ENCODE results near the gene RAB6C.
"Not testable (repeated sequence)": the region's sequence is repeated elsewhere in the genome, so short reads cannot be mapped to it uniquely, and the experiment has no call there.

Gene RAB6C

DNA sequence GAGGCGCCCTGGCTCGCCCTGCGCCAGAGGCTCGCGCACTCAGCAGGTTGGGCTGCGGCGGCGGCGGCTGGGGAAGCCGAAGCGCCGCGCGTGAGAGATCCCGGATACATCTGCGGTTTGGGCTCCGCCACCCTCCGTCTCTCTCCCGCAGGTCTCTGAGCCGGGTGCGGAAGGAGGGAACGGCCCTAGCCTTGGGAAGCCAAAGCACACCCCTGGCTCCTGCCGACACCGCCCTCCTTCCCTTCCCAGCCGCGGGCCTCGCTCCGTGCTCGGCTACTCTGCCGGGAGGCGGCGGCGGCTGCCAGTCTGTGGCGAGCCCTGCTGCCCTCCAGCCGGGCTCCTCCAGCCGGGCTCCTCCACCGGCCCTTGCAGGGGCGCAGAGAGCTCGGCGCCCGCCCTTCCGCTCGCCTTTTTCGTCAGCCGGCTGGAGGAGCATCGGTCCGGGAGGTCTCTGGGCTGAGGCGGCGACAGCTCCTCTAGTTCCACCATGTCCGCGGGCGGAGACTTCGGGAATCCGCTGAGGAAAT, at the start of gene RAB6C:
Gene RAB6C (plus strand): TSS at position 38 of the 527 bp plus-strand sequence. CDS start 450 bp downstream, at position 488.
- not testable (repeated sequence) for DNase-seq

DNA sequence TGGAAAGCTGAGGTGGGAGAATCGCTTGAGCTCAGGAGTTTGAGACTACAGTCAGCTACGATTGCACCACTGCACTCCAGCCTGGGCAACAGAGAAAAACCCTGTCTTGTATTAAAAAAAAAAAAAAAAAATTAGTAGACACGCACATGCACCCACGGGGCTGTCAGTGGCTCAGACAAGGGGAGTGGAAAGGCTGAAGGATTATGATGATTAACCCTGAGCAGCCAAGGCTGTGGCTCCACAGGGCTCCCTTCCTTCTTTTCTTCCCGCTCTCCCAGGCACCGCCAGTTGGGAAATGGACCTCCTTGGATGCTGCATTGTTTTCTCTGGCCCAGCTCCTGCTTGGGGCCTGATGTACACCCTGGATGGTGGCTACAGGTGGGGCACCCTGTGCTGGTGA, 49.0 kb upstream of the RAB6C start:
- DNase-seq, result no peak

DNA sequence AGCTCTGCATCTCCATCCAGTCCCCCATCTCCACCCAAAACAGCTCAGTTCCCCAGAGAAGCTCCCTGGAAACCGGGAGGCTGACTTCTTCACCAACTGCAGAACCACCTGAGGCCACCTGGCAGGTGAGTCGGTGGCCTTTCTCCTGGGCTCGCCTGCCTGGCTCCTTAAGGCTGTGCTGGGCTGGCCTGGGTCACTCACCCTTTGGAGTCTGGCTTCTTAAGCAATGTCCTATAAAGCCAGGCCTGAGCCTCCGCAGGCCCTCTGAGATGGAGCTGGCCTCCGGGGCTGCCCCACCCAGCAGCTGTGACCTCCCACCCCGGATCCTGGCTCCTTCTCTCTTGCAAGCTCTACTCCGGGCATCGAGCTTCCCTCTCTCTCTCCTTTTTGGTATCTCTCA, 46.1 kb upstream of the RAB6C start:
- not testable (repeated sequence) for DNase-seq

DNA sequence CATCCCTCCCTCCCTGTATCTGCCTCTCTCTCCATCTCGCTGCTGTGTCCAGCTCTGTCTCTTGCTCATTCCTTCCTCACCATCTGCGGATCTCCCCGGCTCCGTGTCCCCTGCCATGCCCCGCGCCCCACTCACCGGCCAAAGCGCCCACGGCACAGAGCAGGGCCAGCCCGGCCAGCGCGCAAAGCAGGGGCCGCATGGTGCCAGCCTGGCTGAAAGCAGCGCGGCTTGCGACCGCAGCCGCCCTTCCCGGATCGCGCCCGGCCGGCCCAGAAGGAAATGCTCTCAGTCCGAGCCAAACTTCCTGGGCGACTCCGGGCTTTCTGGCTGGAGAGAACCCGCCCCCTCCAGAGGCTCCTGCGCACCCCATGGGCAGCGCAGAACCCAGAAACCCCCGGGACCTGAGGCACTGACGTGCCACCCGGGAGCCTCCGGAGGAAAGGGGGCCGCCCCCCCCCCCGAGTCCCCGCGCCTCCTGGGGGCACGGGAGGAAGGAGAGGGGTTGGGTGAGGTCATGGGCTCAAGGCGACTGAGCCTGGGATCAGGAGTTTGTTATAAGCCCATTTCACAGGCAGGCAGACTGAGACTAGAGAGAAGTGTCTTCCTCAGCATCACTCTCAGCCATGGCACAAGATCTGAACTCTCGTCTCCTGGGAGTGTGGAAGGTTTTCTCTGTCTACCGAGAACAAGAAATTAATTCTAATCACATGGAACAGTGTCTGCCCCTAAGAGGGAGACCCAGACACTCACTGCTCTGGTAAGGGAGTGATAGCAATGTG, 45.2 kb upstream of the RAB6C start:
- no peak for DNase-seq

DNA sequence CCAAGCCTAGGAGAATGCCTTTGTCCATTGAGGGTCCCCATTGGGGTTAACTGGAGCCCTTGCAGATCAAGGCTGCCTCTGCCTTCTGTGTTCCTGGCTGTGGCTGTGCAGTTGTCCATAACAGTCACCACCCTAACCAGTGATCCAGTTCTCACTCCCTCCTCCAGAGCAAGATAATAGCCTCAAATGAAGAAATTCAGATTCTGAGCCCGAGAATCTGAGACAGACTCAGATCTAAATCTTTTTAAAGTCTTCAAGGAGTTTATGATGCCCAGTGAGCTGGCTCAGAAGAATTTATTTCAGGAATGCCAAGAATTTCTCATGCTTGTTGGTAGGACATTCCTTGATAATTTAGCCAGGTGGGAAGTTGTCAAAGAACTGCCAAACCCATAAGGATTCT, 44.3 kb upstream of the RAB6C start:
- DNase-seq, result no peak

DNA sequence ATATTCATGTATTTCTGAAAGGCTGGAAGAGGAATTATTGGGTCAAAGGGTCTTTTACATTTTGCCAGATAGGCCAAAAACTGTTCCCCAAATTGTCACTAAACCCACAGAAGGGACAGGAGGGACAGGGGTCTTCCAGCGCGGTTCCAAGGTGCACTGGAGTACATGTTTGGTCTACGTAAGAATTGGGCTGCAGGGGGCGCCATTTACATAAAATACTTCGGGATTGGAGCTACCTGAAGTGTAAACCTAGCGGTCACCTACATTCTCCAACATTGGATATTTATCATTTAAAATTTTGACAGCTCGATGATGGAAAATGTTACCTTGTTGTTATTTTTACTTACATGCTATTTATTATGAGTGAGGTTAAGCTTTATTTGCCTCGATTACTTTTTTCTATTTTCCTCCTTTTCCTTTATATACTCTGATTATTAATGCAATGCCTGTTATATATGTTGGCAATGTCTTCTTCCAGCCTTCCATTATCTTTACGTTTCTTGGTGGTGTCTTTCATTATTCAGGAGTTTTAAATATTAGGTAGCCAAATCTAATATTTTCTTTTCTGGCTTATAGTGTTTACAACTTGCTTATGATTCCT, 43.0 kb upstream of the RAB6C start:
- no peak for DNase-seq

DNA sequence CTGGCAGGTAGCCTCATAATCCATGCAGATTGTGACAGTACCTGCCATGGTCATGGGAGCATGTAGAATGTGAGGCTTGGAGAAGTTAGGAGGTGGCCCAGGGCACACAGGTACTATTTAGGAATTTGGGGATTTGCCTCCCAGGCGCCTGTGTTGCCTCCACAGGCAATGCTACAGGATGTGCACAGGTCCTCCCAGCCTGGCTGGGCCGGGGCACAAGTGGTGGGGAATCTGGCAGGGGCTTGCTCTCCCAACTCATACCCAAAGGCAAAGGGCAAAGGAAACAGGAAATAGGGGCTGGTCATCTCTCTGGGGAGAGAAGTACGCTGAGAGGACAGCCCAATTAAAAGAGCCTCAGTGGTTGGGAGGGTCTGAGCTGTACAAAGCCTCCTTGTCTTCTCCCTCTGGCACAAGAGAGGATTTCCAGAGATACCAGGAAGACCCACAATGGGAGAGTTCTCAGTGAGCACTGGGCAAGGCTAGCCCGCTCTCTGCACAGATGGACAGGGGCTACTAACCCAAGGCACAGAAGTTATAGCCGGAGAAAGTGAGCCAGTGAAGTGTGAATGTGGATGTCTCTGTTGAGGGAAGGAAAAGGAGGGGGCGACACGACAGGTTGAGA, 40.5 kb upstream of the RAB6C start:
- DNase-seq, result not testable (repeated sequence)

DNA sequence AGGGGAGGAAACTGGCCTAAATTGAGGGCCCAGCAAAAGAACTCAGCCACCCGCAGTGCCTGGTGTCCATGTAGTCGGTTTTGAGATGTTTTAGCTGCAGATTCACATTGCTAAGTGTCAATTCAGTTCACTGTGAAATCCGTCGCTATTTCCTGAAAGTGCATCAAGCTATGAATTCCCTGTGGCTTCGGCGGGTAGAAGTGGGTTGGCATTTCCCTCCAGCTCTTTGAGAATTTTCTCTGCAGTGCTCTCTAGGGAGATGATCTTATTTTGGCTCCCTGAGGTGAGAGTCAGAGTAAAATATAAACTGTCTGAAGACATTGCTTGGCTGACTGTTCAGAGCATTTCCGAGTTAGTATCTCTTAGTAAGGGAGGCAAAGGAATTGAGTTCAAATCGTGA, 36.0 kb upstream of the RAB6C start:
- DNase-seq, result not testable (repeated sequence)

DNA sequence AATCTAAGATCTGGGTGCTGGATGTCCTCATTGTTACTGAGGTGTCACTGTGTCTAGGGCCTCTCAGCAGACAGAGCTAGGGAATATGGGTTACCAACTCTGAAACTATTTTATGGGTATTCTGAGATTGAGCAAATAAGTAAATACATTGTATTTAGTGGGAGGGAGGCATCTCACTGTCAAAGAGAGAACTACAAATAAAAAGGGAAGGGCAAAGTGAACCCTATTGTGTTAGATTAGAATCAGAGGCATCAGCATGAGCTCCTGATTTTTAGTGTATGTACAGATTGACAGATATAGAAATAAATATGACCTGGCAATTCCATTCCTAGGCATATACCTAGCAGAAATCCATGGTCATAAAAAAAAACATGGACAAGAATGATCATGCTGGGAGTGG, 33.9 kb upstream of the RAB6C start:
- no peak for DNase-seq

DNA sequence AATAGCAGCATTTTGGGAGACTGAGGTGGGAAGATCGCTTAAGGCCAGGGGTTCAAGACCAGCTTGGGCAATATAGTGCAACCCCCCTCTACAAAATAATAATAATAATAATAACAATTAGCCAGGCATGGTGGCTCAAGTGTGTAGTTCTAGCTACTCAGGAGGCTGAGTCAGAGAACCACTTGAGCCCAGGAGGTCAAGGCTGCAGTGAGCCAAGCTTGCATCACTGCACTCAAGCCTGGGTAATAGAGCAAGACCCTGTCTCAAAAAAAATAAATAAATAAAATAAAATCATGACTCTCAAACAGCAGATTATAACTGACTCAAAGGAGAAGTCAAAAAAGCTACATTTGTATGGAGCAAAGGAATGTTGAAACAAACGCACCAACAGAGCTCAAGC, 31.8 kb upstream of the RAB6C start:
- DNase-seq, result not testable (repeated sequence)

DNA sequence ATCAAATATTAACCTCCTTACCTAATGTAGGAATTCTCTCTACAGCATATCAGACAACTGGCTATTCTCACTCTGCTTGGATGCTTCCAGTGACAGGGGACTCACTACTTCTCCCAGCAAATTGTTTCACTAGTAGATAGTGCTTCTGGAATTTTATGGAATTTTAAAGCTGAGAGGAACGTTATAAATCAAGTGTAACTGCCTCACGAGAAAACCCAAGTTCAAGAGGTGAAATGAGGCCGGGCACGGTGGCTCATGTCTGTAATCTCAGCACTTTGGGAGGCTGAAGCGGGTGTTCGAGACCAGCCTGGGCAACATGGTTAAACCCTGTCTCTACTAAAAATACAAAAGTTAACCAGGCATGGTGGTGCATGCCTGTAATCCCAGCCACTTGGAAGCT, 23.3 kb upstream of the RAB6C start:
- not testable (repeated sequence) for DNase-seq

DNA sequence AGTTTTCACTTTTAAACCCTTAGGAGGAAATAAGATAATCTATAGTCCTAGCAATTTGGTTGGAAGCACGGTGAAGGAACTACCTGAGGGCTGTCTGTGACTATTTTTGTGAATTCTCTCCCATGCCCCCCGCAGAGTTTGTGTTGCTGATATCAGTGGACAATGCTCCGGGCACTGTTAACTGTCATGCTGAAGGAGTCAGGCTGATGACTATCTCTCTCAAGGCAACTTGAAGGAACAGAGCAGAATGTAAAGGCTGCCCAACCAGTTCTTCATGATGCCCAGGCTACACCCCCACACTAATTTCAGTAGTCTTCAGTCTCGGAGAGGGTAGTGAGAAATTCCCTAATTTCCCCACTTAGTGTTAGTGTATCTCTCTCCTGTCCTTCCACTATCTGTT, 21.6 kb upstream of the RAB6C start:
- no peak for DNase-seq

DNA sequence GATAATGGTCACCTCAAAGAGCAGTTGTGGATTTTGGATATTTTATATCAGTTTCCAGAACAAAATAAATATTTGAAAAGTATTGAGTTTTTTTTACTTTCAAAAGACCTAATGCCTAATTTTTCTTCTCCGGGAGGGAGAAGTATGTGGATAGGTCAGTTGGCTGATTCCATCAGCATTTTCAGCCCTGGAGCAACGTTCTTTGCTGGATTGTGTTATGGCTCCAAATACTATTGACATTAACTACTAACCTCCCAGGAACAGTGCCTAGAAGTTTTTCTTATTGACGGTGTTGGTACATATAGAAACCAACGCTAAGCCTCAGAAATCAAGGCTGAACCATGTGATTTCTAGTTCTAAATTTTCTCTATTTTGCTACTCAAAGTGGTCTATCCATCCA, 20.7 kb upstream of the RAB6C start:
- DNase-seq, result not testable (repeated sequence)

DNA sequence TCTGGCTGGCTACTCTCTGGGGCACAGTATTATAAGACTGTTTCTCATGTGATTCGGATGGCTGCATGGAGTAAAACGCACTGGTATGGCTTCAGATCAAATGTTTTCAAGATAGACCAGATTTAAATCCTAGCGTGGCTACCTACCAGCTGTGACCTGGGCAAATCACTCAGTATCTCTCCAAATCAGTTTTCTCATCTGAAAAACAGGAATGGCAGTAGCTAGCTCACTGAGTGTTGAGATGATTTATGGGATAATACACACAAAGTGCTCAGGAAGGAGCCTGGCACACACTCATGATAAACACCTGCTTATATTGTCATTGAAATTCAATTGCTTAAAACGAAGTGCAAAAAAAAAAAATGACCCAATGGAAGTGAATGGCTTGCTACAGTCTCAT, 10.9 kb upstream of the RAB6C start:
- DNase-seq, result not testable (repeated sequence)

DNA sequence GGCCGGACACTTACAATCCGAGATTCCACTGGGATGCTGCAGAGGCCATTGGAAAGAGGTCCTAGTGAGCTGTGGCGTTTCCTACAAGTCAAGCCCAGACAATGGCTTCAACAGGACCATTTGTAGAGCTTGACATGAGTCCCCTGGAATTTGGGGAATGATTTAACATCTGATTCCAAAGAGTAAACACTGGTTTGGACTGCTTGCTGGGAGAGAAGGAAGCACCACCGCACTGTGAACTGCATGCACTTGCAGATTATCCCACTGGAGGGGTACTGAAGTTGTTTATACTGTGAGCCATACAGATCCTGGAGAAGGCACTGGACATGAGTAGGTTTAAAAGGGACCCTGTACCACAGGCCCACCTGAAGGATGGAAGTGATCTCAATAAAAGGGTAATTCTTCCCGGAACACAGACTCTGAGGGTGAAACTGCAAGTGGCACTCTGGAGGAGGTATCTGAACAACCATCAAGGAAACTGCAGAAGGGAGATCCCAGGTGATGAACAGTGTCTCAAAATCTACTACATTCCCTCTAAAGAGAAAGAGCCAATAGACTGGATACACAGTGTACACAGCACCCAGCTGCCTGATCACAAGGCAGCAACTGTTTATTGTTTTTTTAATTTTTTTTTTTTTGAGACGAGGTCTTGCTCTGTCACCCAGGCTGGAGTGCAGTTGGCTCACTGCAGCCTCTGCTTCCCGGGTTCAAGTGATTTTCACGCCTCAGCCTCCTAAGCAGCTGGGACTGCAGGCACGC, 4.3 kb upstream of the RAB6C start:
- DNase-seq, result no peak

DNA sequence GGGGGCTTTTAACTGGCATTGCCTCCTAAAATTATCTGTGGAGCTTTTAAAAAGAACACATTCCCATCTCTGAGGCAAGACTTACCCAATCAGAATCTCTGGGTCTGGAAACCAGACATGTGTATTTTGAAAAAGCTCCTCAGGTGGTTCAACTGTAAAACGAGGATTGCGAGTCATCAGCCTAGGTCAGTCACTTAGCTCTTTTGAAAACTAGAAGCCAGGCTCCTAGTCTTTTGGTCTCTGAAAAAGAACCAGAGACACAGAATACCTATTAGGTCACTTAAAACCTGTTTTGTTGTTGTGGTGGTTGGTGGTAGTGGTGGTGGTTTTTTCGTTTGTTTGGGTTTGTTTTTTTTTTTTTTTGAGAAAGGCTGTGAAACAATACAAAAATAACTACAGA, 2.5 kb upstream of the RAB6C start:
- not testable (repeated sequence) for DNase-seq

DNA sequence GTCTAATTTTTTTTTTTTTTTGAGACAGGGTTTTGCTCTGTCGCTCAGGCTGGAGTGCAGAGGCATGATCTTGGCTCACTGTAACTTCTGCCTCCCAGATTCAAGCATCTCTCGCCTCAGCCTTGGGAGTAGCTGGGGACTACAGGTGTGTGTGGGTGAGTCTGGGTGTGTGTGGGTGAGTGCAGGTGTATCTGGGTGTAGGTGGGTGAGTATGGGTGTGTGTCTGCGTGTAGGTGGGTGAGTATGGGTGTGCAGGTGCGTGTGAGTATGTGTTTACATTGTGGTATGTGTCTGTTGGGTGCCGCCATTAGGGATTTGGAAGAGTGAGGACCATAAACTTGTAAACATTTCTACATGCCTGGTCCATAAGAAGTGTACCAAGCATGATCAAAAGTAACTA, 1.5 kb upstream of the RAB6C start:
- DNase-seq, result no peak

DNA sequence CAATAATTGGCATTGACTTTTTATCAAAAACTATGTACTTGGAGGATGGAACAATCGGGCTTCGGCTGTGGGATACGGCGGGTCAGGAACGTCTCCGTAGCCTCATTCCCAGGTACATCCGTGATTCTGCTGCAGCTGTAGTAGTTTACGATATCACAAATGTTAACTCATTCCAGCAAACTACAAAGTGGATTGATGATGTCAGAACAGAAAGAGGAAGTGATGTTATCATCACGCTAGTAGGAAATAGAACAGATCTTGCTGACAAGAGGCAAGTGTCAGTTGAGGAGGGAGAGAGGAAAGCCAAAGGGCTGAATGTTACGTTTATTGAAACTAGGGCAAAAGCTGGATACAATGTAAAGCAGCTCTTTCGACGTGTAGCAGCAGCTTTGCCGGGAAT, 780 bp downstream of the RAB6C start:
- DNase-seq, result not testable (repeated sequence)

DNA sequence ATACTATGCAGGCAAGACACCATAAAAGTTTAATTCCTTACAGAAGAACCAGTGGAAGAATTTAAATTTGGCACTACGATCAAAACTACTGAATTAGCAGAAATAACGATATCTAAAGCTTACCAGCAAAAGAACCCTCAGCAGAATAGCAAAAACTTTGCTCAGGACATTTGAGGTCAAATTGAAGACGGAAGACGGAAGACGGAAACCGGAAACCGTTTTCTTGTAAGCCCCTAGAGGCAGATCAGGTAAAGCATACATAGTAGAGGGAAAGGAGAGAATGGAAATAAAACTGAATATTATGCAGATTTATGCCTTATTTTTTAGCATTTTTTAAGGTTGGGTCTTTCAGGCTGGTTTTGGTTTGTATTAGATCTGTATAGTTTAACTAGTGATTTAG, 2.2 kb downstream of the RAB6C start:
- not testable (repeated sequence) for DNase-seq

DNA sequence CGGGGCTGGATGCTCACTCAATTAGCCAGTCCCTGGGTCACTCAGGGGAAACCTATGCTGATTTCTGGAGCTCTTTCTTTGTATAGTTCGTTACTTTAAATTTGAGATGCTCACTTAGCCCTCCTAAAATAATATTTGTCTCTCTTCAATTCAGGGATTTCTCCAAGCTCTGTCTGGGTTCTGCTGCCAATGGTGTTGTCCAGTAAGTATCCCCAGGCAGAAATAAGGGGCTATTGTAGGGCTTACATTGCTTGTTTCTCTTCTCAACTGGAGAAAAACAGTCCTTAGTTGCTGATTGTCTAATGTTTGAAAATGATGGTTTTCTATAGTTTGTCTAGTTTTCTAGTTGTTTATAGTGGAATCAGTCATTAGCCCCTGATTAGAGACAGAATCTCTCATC, 5.0 kb downstream of the RAB6C start:
- no peak for DNase-seq

DNA sequence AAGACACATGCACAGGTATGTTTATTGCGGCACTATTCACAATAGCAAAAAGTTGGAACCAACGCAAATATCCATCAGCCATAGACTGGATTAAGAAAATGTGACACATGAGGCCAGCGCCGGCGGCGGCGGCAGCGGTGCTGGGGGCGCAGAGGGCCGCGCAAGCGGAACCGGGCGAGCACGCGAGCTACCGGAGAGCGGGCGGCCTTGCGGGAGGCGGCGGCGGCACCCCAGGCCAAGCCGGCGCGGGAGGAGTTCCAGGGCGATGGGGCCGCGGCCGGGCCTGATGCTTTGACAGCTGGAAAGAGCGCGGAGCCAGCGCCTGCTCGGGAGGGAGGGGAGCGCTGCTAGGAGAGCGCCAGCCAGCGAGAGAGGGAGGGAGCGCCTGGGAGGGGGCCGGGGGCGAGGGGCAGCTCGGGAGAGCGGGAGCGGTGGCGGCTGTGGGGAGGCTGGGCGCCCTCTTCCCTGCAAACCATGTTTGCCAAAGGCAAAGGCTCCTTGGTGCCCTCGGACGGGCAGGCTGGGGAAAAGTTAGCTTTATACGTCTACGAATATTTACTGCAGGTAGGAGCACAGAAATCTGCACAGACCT, 13.0 kb downstream of the RAB6C start:
- DNase-seq, result not testable (repeated sequence)

DNA sequence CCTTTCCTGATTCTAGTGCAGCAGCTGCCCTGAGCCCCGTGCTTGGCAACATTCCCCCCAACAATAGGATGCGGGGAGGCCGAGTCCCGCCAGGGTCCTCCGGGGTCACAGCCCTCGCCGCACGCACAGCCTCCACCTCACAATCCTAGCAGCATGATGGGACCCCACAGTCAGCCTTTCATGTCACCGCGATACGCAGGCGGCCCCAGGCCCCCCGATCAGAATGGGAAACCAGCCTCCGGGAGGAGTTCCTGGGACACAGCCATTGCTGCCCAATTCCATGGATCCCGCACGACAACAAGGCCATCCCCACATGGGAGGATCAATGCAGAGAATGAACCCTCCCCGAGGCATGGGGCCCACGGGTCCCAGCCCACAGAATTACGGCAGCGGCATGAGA, 13.7 kb downstream of the RAB6C start:
- not testable (repeated sequence) for DNase-seq

Data from stimulated activated CD4-positive, alpha-beta T cell treated with anti-CD3 and anti-CD28 coated beads, Interleukin-12 subunit alpha, Interleukin-12 subunit beta, amount 100 ng/mL, for 4 hours (primary cell).